Lower leg skin (tissue), 4 donors: ENCODE data around the gene ACLY. TPM values are rescaled to one million over a fixed set of nuclear protein-coding genes. Genes with fewer than 3 reads are reported as not detected.
"Not testable (repeated sequence)": the region's sequence is repeated elsewhere in the genome, so short reads cannot be mapped to it uniquely, and the experiment has no call there.

Experiments used
- DNase-seq, 2 donors: peaks; one replicate each; pipeline ENCODE4 v3.0.0-alpha.2; 2019; ENCODE audit warnings: low spot score in 2 of 2
- H3K4me3 ChIP-seq: fragments of 200-600 bp; sonication (generic); 2 replicates; pipeline ENCODE4 v1.5.1; 2017; ENCODE audit warnings: mild to moderate bottlenecking, low read depth; ENCODE audit not compliant: poor library complexity, severe bottlenecking
- POLR2A ChIP-seq, 2 donors: fragments of 450-650 bp; IDR thresholded peaks; one replicate each; pipeline ENCODE4 v1.6.1; 2016 to 2017; ENCODE audit warnings: antibody characterized with exemption in 2 of 2, mild to moderate bottlenecking in 1 of 2, moderate library complexity in 1 of 2
- WGBS, 2 donors: methylation state at CpG; one replicate each; pipeline ENCODE4 v1.1.5; 2018; 5-methylcytosine and 5-hydroxymethylcytosine counted together
- intact Hi-C: fragments of 100-400 bp; cut with DNase I; formaldehyde crosslinking; loops from one replicate; pipeline ENCODE4 v1.15.0; 2023; ENCODE audit warnings: low total_unique reads
- total RNA-seq, 4 donors: library from RNA; depleted of rRNA; stranded (reverse); fragments of >200 nt; gene quantifications; one replicate each; pipeline ENCODE4 v1.1.0, GENCODE V29; 2016
- TF ChIP-seq, protein P1 (sequence below), 3 donors: fragments of 450-650 bp; IDR thresholded peaks; one replicate each; pipeline ENCODE4 v1.5.1; 2016; ENCODE audit warnings: antibody characterized with exemption in 3 of 3, mild to moderate bottlenecking in 3 of 3, moderate library complexity in 2 of 3

Gene ACLY
- total RNA-seq, 4 donors from 2014 or later: 50.3 to 73.0 (median 62.4) TPM

DNA sequence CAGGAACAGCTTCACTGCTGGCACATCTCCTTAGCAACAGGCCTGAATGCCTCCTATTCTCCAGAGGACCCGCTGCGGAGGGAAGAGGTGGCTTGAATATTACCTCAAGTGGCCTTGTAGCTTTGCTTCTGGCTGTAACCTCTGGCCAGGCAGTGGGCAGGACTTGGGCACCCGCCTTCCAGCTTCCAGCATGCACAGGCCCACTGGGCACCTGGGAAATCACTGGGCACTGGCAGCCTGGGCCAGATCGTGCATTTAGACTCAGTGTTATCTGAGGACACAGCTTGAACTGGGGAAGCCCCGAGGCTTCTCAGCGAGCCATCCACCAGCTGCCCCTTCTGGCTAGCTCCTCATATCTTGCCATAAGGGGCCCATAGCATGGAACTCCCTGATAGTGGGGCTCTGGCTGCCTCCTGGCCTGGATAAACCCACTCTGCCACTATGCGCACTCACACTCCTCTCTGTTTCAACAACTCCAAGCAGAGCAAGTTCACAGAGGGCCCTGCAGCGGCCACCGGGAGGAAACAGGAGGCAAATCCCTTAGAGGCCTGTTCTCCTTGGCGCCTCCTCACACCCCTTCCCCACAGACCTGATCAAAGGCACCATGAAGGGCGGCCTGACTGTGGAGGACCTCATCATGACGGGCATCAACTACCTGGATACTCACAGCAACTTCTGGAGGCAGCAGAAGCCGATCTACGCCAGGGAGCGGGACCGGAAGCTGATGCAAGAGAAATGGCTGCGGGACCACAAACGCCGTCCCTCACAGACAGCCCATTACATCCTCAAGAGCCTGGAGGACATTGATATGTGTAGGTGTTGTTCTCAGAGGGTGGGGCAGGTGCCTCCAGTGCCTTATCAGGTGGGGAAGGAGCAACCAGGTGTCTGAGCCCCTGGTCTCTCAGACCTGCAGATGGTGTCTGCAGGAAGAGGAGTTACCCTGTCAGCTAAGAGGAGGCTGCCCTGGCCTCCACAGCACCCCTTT, 19.5 kb upstream of the ACLY start:
- H3K4me3 ChIP-seq: no peak overlapping the region
- no peak for DNase-seq
- intact Hi-C loops: no loop called here
- WGBS, 2 donors: 96% methylated on average over 16 to 19 of the region's 19 CpGs
- TF ChIP-seq POLR2A (IDR thresholded peaks at IDR 0.05): no peak
- TF ChIP-seq, protein P1, sequence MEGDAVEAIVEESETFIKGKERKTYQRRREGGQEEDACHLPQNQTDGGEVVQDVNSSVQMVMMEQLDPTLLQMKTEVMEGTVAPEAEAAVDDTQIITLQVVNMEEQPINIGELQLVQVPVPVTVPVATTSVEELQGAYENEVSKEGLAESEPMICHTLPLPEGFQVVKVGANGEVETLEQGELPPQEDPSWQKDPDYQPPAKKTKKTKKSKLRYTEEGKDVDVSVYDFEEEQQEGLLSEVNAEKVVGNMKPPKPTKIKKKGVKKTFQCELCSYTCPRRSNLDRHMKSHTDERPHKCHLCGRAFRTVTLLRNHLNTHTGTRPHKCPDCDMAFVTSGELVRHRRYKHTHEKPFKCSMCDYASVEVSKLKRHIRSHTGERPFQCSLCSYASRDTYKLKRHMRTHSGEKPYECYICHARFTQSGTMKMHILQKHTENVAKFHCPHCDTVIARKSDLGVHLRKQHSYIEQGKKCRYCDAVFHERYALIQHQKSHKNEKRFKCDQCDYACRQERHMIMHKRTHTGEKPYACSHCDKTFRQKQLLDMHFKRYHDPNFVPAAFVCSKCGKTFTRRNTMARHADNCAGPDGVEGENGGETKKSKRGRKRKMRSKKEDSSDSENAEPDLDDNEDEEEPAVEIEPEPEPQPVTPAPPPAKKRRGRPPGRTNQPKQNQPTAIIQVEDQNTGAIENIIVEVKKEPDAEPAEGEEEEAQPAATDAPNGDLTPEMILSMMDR (IDR thresholded peaks at IDR 0.05): no peak

DNA sequence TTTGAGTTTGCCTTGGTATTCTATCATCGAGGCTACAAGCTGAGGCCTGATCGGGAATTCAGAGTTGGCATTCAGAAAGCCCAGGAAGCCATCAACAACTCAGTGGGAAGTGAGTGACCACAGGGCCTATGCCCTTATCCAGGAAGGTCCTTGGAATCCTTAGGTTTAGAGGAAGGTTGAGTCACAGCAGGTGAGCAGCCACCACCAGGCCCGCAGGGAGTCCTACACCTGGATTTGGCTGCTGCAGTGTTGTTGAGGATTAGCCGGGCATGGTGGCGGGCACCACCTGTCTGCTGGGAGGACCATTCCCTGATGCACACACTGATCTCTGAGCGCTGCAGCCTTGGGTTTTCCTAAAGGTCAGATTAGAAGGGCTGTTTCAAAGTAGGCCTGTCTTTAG, 16.9 kb upstream of the ACLY start:
- no peak for TF ChIP-seq POLR2A (IDR thresholded peaks at IDR 0.05)
- 93 to 95% methylated on average over 6 of the region's 6 CpGs for WGBS, 2 donors
- no peak for DNase-seq
- intact Hi-C loops: no loop called here
- no peak overlapping the region for H3K4me3 ChIP-seq

DNA sequence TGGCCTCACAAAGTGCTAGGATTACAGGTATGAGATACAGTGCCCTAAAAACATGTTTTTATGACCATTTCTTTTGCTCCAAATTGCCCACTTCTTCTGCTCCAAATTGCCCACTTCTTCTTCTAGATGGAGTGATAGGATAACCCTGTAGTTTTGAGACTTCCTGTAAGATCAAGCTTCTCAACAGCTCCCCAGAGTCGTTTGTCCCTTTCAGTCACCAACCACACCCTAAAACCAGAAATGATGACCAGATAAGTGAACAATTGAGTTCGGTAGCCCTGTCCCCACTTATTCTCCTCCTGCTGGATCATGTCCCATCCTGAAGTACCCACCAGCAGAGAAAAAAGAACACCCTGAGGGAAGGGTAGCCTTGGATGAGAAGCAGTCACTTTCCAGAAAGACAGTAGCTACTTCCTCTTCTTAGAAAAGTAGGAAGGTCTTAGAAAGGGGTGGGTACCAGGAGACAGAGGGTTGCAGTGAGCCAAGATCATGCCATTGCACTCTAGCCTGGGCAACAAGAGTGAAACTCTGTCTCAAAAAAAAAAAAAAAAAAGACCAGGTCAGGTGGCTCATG, 14.2 kb upstream of the ACLY start:
- WGBS, 2 donors: 23 to 33% methylated on average over 2 of the region's 2 CpGs
- TF ChIP-seq, protein P1 (IDR thresholded peaks at IDR 0.05): no peak
- no peak for TF ChIP-seq POLR2A (IDR thresholded peaks at IDR 0.05)
- intact Hi-C loops: no loop called here
- no peak overlapping the region for H3K4me3 ChIP-seq
- no peak for DNase-seq

DNA sequence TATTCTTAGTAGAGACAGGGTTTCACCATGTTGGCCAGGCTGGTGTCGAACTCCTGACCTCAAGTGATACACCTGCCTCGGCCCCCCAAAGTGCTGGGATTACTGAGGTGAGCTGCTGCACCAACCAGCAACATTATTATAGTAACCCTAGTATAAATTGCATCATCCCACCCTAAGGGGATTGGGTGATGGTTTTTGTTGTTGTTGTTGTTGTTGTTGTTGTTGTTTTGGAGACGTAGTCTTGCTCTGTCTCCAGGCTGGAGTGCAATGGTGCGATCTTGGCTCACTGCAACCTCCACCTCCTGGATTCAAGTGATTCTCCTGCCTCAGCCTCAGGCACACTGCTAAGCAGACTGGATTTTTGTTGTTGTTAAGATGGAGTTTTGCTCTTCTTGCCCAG, 13.0 kb upstream of the ACLY start:
- WGBS, 2 donors: 87 to 91% methylated on average over 4 of the region's 4 CpGs
- H3K4me3 ChIP-seq, DNase-seq, intact Hi-C loops: not testable (repeated sequence)

DNA sequence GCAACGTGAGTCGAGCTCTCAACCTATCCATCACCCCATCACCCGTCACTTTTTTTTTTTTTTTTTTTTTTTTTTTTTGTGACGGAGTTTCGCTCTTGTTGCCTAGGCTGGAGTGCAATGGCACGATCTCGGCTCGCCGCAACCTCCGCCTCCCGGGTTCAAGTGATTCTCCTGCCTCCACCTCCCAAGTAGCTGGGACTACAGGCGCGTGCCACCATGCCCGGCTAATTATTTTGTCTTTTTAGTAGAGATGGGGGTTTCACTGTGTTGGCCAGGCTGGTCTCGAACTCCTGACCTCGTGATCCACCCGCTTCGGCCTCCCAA, 12.0 kb upstream of the ACLY start:
- 47 to 50% methylated on average over 18 of the region's 18 CpGs for WGBS, 2 donors
- DNase-seq, H3K4me3 ChIP-seq, intact Hi-C loops: not testable (repeated sequence)

DNA sequence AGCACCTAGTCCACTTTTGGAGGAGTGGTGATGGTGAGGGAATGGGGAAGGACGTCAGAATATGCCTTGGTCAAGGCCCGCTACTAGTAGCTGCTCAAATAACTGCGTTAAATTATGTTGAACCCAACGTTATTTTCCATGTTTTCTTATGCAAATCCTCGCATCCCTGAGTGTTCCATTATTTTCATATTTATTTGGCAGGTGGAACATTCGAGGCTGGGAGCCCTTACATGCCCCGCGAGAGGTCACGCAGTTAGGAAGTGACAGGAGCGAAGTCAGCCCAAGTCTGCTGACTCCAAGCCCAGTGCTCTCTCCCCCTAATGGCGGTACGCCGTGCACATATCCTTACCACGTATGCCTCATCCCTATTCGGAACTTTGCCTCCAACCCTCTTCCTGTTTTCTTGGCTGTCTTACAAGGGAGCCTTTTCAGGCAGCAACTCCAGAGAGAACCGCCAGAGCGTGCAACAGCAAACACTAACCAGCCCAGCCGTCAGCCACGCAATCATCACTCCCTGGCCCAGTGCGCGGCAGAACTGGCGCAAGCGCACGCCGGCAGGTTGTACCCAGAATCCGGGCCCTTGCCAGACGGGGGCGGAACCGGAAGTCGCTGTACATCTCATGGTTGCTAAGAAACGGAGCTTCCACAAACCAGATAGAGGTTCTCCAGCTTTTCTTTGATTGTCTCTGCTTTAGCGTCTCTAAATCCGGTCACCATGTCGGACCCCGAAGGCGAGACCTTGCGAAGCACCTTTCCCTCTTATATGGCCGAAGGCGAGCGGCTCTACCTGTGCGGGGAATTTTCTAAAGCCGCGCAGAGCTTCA, 11.5 kb upstream of the ACLY start, which contains the start of gene ODAD4:
ODAD4 (plus strand) TSS at position 609 of the 824 bp plus-strand sequence; CDS start at position 716, 107 bp downstream.
- peak within 1 kb of the TSS; percentile 7 for H3K4me3 ChIP-seq
- 2% methylated on average over 43 of the region's 43 CpGs for WGBS, 2 donors
- intact Hi-C loops: no loop called here
- TF ChIP-seq, protein P1 (IDR thresholded peaks at IDR 0.05): peak in 1 of 3 donors; percentile 89
- TF ChIP-seq POLR2A (IDR thresholded peaks at IDR 0.05): peak in 1 of 2 donors; percentile 25
- DNase-seq: peak; percentile 94 to 99
